Measurements from ENCODE around the gene EPOP. TPM values are rescaled to one million over a fixed set of nuclear protein-coding genes. Genes with fewer than 3 reads are reported as not detected.
A peak's percentile ranks its signal among the peaks of the same experiment; 100 is the strongest.

The EPOP gene
- total and polyA plus RNA-seq, 2 of the 13 experiments (the other 11 are each of a cell fraction or from before 2014, with no cell fraction given): 14.7 to 37.8 TPM

GRCh38 chr17:38657824-38658740 lies 16.7 kb downstream of the EPOP start (continued):
- TF ChIP-seq SAFB2 (CRISPR knock-in tag; IDR thresholded peaks at IDR 0.05; ENCODE audit: borderline replicate concordance, low read depth) (peak; percentile 85; the same call in 1 of the 2 replicates), TOE1 (CRISPR knock-in tag; IDR thresholded peaks at IDR 0.05) (no peak), DMTF1 (CRISPR knock-in tag; IDR thresholded peaks at IDR 0.05) (no peak), PITX1 (CRISPR knock-in tag; IDR thresholded peaks at IDR 0.05) (no peak), DZIP1 (CRISPR knock-in tag; IDR thresholded peaks at IDR 0.05) (0 out of 2 replicates have a peak, but pooled peaks have one; percentile 7), BRD4 (CRISPR knock-in tag; IDR thresholded peaks at IDR 0.05) (peak; percentile 19), JARID2 (CRISPR knock-in tag; IDR thresholded peaks at IDR 0.05; ENCODE audit: insufficient replicate concordance) (no peak), ISL2 (CRISPR knock-in tag; IDR thresholded peaks at IDR 0.05) (no peak), ZNF205 (CRISPR knock-in tag; IDR thresholded peaks at IDR 0.05) (no peak), TEAD3 (CRISPR knock-in tag; optimal IDR thresholded peaks at IDR 0.05; ENCODE audit: borderline replicate concordance) (peak; percentile 3), PCBP2 (optimal IDR thresholded peaks at IDR 0.05; ENCODE audit: low read depth, low read length, poor library complexity, severe bottlenecking) (no peak), CCAR2 (optimal IDR thresholded peaks at IDR 0.05; ENCODE audit: low read depth, low read length) (no peak), HOXA7 (CRISPR knock-in tag; IDR thresholded peaks at IDR 0.05) (peak; percentile 91), TBL1XR1 (IDR thresholded peaks at IDR 0.05; ENCODE audit: borderline replicate concordance, low read length, partially characterized antibody) (no peak), ZNF772 (CRISPR knock-in tag; IDR thresholded peaks at IDR 0.05) (no peak), ZNF580 (CRISPR knock-in tag; IDR thresholded peaks at IDR 0.05; ENCODE audit: borderline replicate concordance, low read depth) (peak; percentile 43; the same call in 1 of the 2 replicates), ZNF563 (CRISPR knock-in tag; IDR thresholded peaks at IDR 0.05) (no peak), TRIM22 (IDR thresholded peaks at IDR 0.05) (no peak), ZBTB38 (CRISPR knock-in tag; IDR thresholded peaks at IDR 0.05) (0 out of 2 replicates have a peak, but pooled peaks have one; percentile 2), KLF11 (CRISPR knock-in tag; IDR thresholded peaks at IDR 0.05) (no peak), ETV5 (CRISPR knock-in tag; IDR thresholded peaks at IDR 0.05; ENCODE audit: borderline replicate concordance) (no peak), SMARCC2 (IDR thresholded peaks at IDR 0.05) (no peak), ZNF264 (CRISPR knock-in tag; IDR thresholded peaks at IDR 0.05) (no peak), NFYB (CRISPR knock-in tag; IDR thresholded peaks at IDR 0.05) (0 out of 2 replicates have a peak, but pooled peaks have one; percentile 12)
